HEK293 (cell line): ENCODE measurements around the gene SLC35E3.

Experiments
- CTCF ChIP-seq: fragments of 450-650 bp; formaldehyde crosslinking; IDR thresholded peaks from 2 replicates; pipeline ENCODE4 v1.5.1; 2016; ENCODE audit warnings: missing biosample characterization, missing genetic modification characterization
- HOXD13 ChIP-seq: sonication (generic); formaldehyde crosslinking; IDR thresholded peaks from 2 replicates; pipeline ENCODE4 v1.8.0; 2022; ENCODE audit warnings: missing genetic modification reagents, borderline replicate concordance
- PRDM1 ChIP-seq: fragments of 450-650 bp; formaldehyde crosslinking; IDR thresholded peaks from 2 replicates; pipeline ENCODE4; 2016; ENCODE audit warnings: missing biosample characterization, missing genetic modification characterization
- PRDM6 ChIP-seq: fragments of 450-650 bp; formaldehyde crosslinking; IDR thresholded peaks from 2 replicates; pipeline ENCODE4 v1.5.1; 2017; ENCODE audit warnings: missing biosample characterization, missing genetic modification characterization
- REST ChIP-seq: fragments of 450-650 bp; formaldehyde crosslinking; IDR thresholded peaks from 2 replicates; pipeline ENCODE4 v1.5.1; 2016; ENCODE audit warnings: missing biosample characterization, missing genetic modification characterization
- ZBTB11 ChIP-seq: fragments of 450-650 bp; formaldehyde crosslinking; conservative IDR thresholded peaks from 2 replicates; pipeline ENCODE4 v1.5.1; 2016; ENCODE audit warnings: low read depth, missing biosample characterization, missing genetic modification characterization
- ZBTB17 ChIP-seq: fragments of 450-650 bp; formaldehyde crosslinking; IDR thresholded peaks from 2 replicates; pipeline ENCODE4 v1.5.1; 2016; ENCODE audit warnings: missing biosample characterization, missing genetic modification characterization
- ZNF23 ChIP-seq: fragments of 450-650 bp; formaldehyde crosslinking; IDR thresholded peaks from 2 replicates; pipeline ENCODE4 v1.5.1; 2016; ENCODE audit warnings: missing biosample characterization, missing genetic modification characterization, borderline replicate concordance
- ZNF26 ChIP-seq: fragments of 450-650 bp; formaldehyde crosslinking; IDR thresholded peaks from 2 replicates; pipeline ENCODE4 v1.5.1; 2016; ENCODE audit warnings: missing biosample characterization, missing genetic modification characterization
- ZNF394 ChIP-seq: fragments of 450-650 bp; formaldehyde crosslinking; IDR thresholded peaks from 2 replicates; pipeline ENCODE4 v1.5.1; 2016; ENCODE audit warnings: missing biosample characterization, missing genetic modification characterization, mild to moderate bottlenecking, moderate library complexity, borderline replicate concordance
- ZNF416 ChIP-seq: fragments of 450-650 bp; formaldehyde crosslinking; IDR thresholded peaks from 2 replicates; pipeline ENCODE4 v1.5.1; 2016; ENCODE audit warnings: missing biosample characterization, missing genetic modification characterization
- ZNF510 ChIP-seq: fragments of 450-650 bp; formaldehyde crosslinking; IDR thresholded peaks from 2 replicates; pipeline ENCODE4 v1.5.1; 2018; ENCODE audit warnings: mild to moderate bottlenecking, missing genetic modification characterization, missing biosample characterization; ENCODE audit not compliant: insufficient replicate concordance
- ZNF670 ChIP-seq: fragments of 450-650 bp; formaldehyde crosslinking; IDR thresholded peaks from 2 replicates; pipeline ENCODE4 v1.5.1; 2016; ENCODE audit warnings: missing biosample characterization, missing genetic modification characterization, low read depth

GRCh38 chr12:68815928-68816800 is 70.2 kb downstream of the SLC35E3 start:
- TF ChIP-seq CTCF, result no peak
- TF ChIP-seq ZNF26, result no peak
- no peak for TF ChIP-seq ZNF23 (tag by site-specific recombination)
- TF ChIP-seq HOXD13 (CRISPR knock-in tag), result no peak
- TF ChIP-seq REST (tag by site-specific recombination), result no peak
- TF ChIP-seq ZBTB11, result no peak
- TF ChIP-seq ZNF510 (tag by site-specific recombination), result no peak
- TF ChIP-seq ZNF416 (tag by site-specific recombination), result no peak
- TF ChIP-seq PRDM6 (tag by site-specific recombination), result peak; percentile 48
- TF ChIP-seq ZNF394 (tag by site-specific recombination), result no peak
- no peak for TF ChIP-seq ZBTB17
- no peak for TF ChIP-seq PRDM1 (tag by site-specific recombination)
- no peak for TF ChIP-seq ZNF670 (tag by site-specific recombination)
